GM12865 (cell line): ENCODE results near the gene CDC25C.

Experiments
- DNase-seq: peaks from one replicate; pipeline ENCODE4 v3.0.0; 2010; ENCODE audit warnings: low read depth
- H3K4me3 ChIP-seq: 2 replicates; pipeline ENCODE4 v1.5.1; 2011; ENCODE audit warnings: mild to moderate bottlenecking, low read depth, low read length, control low read depth
- TF ChIP-seq, protein P1 (sequence below): IDR thresholded peaks from 2 replicates; pipeline ENCODE4 v1.5.1; 2011; ENCODE audit warnings: low read length, control low read depth, low read depth, inconsistent platforms; ENCODE audit not compliant: insufficient read depth; ENCODE audit errors: missing control alignments

The CDC25C gene

GRCh38 chr5:138354387-138354786, 22.8 kb upstream of the CDC25C start:
- DNase-seq, result no peak
- TF ChIP-seq, protein P1, sequence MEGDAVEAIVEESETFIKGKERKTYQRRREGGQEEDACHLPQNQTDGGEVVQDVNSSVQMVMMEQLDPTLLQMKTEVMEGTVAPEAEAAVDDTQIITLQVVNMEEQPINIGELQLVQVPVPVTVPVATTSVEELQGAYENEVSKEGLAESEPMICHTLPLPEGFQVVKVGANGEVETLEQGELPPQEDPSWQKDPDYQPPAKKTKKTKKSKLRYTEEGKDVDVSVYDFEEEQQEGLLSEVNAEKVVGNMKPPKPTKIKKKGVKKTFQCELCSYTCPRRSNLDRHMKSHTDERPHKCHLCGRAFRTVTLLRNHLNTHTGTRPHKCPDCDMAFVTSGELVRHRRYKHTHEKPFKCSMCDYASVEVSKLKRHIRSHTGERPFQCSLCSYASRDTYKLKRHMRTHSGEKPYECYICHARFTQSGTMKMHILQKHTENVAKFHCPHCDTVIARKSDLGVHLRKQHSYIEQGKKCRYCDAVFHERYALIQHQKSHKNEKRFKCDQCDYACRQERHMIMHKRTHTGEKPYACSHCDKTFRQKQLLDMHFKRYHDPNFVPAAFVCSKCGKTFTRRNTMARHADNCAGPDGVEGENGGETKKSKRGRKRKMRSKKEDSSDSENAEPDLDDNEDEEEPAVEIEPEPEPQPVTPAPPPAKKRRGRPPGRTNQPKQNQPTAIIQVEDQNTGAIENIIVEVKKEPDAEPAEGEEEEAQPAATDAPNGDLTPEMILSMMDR, result no peak

GRCh38 chr5:138353560-138354080, 22.0 kb upstream of the CDC25C start:
- H3K4me3 ChIP-seq, result peak overlapping the region; percentile 64
- no peak for DNase-seq
- TF ChIP-seq, protein P1, result no peak

More at GRCh38 chr5:138354387-138354786, 22.8 kb upstream of the CDC25C start:
- peak overlapping the region; percentile 64 for H3K4me3 ChIP-seq

GRCh38 chr5:138352722-138353559, 21.3 kb upstream of the CDC25C start:
- H3K4me3 ChIP-seq, result peak overlapping the region; percentile 64
- peak; percentile 79 for DNase-seq
- TF ChIP-seq, protein P1, result peak; percentile 48

DNA sequence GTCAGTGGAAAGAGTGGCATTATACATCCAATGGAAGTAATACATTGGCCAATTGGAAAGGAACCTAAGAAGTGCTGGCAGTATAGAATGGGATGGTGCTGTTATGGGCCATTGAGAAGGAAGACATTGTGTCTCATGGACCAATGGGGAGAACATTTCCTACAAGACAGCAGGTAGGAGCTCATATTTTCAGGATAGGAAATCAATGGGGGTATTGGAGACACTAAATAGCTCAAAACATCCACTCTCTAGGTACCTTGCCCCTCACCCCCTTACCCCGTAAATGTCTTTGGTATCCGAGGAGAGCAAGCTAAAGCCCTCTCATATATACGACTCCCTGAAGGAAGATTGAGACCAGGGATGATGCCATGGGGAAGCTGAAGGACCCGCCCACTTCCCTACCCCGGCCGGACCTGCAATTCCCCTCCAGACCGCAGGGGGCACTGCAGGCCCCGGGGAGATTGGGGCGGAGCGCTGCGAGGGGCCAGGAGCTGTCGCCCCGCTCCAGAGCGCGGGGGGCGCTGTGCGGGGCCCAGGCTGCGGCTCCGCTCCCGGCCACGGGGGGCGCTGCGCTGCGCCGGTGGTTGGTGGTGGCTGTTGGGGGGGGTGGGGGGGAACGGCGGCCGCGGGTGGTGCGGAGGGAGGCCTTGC, 20.6 kb upstream of the CDC25C start, which contains the start of gene KDM3B:
Gene KDM3B (plus strand): TSS at position 615 of the 651 bp plus-strand sequence. CDS start 111 bp downstream, outside the sequence.
- TF ChIP-seq, protein P1, result peak; percentile 99
- H3K4me3 ChIP-seq, result peak within 1 kb of the TSS; percentile 64
- DNase-seq, result peak; percentile 93

- no peak for DNase-seq
- TF ChIP-seq, protein P1, result no peak
- no peak overlapping the region for H3K4me3 ChIP-seq
Measured at GRCh38 chr5:138351517-138351916, 19.9 kb upstream of the CDC25C start.

DNA sequence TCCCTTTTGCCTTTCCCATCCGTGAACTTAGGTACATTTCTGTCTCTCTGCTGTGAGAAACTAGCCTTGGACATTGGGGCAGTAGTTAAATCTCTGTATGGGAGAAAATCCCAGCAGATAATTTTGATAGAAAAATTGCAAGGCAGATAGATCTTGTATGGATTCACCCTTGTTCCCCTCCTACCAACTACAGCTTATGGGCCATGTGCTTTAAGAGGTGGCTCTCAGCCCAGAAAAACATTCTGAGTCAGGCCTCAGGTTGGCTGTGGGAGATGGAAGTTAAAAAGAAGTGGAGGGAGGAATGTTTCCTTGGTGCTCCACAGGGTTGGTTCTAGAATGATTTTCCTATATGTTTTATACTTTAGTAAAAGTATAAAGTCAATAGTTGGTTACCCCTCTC, 19.5 kb upstream of the CDC25C start:
- H3K4me3 ChIP-seq, result no peak overlapping the region
- DNase-seq, result no peak
- TF ChIP-seq, protein P1, result no peak
